GM18517 (cell line): Measurements from ENCODE around the gene G6PC1.
"Not testable (repeated sequence)": the region's sequence is repeated elsewhere in the genome, so short reads cannot be mapped to it uniquely, and the experiment has no call there.

Experiments used
- ATAC-seq: cut with Tn5 transposase; IDR thresholded peaks from one replicate; pipeline ENCODE4 v1.9.1; 2021; ENCODE audit warnings: mild to moderate bottlenecking, moderate library complexity; ENCODE audit not compliant: unreplicated experiment

G6PC1 gene

DNA sequence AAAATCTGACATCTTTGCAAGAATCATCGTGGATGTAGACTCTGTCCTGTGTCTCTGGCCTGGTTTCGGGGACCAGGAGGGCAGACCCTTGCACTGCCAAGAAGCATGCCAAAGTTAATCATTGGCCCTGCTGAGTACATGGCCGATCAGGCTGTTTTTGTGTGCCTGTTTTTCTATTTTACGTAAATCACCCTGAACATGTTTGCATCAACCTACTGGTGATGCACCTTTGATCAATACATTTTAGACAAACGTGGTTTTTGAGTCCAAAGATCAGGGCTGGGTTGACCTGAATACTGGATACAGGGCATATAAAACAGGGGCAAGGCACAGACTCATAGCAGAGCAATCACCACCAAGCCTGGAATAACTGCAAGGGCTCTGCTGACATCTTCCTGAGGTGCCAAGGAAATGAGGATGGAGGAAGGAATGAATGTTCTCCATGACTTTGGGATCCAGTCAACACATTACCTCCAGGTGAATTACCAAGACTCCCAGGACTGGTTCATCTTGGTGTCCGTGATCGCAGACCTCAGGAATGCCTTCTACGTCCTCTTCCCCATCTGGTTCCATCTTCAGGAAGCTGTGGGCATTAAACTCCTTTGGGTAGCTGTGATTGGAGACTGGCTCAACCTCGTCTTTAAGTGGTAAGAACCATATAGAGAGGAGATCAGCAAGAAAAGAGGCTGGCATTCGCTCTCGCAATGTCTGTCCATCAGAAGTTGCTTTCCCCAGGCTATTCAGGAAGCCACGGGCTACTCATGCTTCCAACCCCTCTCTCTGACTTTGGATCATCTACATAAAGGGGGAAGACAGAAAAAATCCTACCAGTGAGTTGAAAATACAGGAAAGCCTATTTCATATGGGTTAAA, at the start of gene G6PC1:
Gene G6PC1 (plus strand): TSS at position 340 of the 872 bp plus-strand sequence. CDS start 78 bp downstream, at position 418.
- ATAC-seq = no peak

DNA sequence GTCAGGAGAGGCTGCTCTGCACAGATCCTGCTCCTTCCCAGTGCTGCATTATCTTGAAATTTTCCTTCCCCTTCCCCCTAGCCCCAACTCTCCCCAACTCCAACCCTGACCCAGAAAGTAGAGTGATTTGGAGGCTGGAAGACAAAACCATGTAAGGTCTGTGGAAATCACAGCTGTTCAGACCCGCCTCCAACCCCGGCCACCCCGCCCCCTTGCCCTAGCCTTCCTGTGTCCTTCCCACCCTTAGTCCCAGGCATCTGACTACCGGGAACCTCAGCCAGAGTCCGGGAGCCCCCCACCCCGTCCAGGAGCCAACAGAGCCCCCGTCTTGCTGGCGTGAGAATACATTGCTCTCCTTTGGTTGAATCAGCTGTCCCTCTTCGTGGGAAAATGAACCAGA, 49.6 kb upstream of the G6PC1 start, which contains the start of gene AOC3:
Gene AOC3 (plus strand): TSS at position 246 of the 400 bp plus-strand sequence. CDS start 145 bp downstream, at position 391.
- ATAC-seq = no peak

DNA sequence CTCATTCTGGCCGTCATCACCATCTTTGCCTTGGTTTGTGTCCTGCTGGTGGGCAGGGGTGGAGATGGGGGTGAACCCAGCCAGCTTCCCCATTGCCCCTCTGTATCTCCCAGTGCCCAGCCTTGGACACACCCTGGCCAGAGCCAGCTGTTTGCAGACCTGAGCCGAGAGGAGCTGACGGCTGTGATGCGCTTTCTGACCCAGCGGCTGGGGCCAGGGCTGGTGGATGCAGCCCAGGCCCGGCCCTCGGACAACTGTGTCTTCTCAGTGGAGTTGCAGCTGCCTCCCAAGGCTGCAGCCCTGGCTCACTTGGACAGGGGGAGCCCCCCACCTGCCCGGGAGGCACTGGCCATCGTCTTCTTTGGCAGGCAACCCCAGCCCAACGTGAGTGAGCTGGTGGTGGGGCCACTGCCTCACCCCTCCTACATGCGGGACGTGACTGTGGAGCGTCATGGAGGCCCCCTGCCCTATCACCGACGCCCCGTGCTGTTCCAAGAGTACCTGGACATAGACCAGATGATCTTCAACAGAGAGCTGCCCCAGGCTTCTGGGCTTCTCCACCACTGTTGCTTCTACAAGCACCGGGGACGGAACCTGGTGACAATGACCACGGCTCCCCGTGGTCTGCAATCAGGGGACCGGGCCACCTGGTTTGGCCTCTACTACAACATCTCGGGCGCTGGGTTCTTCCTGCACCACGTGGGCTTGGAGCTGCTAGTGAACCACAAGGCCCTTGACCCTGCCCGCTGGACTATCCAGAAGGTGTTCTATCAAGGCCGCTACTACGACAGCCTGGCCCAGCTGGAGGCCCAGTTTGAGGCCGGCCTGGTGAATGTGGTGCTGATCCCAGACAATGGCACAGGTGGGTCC, 49.0 kb upstream of the G6PC1 start:
- not testable (repeated sequence) for ATAC-seq

DNA sequence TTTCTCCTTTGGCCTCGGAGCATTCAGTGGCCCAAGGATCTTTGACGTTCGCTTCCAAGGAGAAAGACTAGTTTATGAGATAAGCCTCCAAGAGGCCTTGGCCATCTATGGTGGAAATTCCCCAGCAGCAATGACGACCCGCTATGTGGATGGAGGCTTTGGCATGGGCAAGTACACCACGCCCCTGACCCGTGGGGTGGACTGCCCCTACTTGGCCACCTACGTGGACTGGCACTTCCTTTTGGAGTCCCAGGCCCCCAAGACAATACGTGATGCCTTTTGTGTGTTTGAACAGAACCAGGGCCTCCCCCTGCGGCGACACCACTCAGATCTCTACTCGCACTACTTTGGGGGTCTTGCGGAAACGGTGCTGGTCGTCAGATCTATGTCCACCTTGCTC, 48.2 kb upstream of the G6PC1 start:
- ATAC-seq = no peak

DNA sequence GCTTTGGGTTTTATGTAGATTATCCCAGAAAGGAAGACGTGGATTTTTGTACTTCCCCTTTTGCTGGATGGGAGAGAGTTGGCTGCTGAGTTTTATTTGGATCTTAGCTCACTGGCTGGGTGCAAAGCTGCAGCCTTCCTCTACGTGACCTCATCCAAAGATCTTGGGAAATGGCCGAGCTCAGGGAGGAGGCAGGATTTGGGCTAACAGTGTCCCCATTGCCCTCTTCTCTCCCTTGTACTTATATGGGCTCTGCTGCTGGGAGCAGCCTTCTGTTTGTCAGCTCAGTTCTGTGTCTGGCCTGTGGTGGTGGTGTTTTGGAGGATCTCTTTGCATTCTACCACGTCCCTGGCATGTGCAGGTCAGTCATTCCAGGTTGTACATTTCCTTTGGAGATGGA, 47.6 kb upstream of the G6PC1 start:
- no peak for ATAC-seq

DNA sequence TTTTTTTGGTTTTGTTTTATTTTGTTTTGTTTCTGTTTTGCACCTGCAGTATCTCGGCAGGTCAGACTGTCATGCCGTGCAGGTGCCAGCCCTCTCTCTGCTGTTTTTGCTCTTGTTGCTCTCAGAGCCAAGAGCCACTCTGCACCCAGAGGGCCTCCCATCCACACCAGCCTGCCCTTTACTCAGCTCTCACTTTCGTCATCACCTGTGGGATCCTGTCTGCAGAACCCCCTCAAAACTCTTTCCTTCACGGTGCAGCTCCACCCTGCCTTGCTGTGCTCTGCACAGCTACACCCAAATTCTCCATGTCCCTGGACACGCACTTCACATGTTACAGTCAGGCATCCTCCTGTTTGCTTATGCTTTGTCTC, 47.0 kb upstream of the G6PC1 start:
- ATAC-seq = no peak

DNA sequence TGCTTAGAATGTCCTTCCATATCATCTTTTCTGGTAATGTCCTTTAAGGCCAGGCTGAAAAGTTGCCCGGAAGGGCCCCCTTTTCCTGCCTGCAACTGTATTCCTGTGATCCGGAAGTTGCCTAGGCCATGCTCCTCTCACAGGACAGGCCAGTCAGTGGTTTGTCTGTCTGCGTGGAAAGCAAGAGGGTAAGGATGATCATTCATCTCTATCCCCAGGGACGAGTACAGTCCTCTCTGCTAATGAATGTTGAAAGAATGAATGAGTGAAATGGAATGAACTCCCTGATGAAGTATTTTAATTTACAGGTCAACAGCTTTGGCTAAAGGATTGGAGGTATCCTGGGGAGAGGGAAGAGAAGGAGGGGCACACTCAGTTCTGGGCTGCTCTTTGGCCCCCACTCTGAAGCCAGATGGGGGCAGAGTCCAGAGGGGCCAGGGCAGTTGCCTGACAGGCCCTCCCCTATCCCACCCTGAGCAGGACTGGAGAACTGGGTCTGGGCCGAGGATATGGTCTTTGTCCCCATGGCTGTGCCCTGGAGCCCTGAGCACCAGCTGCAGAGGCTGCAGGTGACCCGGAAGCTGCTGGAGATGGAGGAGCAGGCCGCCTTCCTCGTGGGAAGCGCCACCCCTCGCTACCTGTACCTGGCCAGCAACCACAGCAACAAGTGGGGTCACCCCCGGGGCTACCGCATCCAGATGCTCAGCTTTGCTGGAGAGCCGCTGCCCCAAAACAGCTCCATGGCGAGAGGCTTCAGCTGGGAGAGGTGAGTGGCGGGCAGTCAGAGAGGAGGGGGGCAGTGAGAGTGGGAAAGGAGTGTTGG, 46.4 kb upstream of the G6PC1 start:
- no peak for ATAC-seq

DNA sequence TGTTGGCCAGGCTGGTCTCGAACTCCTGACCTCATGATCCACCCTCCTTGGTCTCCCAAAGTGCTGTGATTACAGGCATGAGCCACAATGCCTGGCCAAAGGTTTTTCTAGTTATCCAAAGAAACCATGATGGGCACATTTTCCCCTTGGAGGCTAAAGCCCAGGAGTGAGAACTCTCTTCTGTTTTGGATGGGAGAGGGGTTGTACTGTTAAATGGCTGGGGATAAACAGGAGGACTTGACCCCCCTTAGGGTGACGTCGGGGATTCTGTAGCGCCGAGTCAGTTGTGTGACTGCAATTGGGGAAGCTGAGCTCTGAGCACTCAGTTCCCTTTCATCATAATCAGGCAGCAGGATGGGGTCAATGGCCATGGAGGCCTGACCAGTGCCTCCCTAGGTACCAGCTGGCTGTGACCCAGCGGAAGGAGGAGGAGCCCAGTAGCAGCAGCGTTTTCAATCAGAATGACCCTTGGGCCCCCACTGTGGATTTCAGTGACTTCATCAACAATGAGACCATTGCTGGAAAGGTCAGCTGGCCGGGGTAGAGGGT, 45.5 kb upstream of the G6PC1 start:
- ATAC-seq = no peak

DNA sequence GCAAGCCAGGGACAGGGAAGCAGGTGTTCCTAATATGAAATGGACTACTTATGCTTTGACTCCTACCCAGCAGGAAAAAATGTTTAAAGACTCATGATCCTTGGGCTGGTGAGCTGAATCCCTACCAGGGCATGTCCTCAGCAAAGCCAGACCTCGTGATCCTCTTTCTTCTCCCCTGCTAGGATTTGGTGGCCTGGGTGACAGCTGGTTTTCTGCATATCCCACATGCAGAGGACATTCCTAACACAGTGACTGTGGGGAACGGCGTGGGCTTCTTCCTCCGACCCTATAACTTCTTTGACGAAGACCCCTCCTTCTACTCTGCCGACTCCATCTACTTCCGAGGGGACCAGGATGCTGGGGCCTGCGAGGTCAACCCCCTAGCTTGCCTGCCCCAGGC, 44.5 kb upstream of the G6PC1 start:
- ATAC-seq = not testable (repeated sequence)

DNA sequence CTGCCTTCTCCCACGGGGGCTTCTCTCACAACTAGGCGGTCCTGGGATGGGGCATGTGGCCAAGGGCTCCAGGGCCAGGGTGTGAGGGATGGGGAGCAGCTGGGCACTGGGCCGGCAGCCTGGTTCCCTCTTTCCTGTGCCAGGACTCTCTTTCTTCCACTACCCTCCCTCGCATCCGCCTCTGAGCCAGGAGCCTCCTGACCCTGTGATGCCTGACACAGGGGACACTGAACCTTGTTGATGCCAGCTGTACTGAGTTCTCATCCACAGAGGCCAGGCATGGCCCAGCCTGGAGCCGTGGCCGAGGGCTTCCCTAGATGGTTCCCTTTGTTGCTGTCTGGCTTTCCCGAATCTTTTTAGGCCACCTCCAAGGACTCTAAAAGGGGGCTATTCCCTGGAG, 44.1 kb upstream of the G6PC1 start:
- not testable (repeated sequence) for ATAC-seq

DNA sequence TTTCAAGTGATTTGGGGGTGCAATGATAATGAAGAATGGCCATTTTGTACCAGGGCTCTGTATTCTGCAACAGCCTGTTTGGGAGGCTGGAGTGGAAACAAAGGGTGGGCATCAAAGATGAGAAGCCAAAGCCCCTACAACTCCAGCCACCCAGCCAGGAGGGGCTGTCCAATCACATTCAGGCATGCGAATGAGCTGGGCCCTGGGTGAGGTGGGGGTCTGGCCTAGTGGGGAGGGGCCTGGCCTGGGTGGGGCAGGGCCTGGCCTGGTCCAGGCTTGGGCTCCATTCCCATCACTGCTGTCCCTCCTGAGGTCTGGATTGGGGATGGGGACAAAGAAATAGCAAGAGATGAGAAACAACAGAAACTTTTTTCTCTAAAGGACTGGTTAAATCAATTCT, 43.2 kb upstream of the G6PC1 start:
- no peak for ATAC-seq

DNA sequence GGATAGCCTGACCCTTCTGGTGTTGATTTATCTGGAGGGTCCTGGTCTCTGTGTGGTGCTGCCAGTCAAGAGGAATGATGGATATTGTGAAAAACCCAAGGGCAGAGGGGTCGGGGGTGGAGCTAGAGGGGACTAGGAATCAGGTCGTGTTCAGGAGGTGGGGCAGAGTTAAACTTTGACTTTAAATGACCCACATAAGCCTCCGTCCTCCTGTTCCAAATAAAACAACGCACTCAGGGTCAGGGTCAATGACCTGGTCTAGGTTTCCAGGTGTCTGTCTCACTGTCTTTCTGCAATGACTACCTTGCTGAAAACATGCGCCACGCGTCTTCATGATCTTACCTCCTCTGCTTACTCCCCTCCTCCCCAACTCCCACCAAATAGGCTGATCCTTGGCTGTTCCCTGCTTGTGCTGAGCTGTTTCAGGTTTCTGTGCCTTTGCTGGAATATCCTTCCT, 34.9 kb upstream of the G6PC1 start:
- no peak for ATAC-seq

DNA sequence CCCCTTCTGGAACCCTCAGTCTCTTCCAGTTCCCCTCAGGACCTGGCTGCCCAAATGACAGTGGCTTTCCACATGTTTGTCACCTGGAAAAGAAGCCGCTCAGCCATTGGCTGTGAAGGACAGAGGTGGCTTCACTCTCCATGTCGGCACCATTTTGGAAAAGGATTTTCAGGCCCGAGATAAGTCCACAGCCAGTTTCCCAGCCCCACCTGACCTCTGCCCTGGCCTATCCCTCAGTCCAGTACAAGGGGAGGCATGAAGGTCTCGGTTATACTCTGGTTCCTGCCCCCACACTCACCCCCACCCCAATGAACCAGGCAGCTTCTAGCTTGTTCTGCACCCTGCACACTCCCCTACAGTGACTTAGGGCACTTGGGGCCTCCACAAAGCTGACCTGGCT, 34.4 kb upstream of the G6PC1 start:
- no peak for ATAC-seq

DNA sequence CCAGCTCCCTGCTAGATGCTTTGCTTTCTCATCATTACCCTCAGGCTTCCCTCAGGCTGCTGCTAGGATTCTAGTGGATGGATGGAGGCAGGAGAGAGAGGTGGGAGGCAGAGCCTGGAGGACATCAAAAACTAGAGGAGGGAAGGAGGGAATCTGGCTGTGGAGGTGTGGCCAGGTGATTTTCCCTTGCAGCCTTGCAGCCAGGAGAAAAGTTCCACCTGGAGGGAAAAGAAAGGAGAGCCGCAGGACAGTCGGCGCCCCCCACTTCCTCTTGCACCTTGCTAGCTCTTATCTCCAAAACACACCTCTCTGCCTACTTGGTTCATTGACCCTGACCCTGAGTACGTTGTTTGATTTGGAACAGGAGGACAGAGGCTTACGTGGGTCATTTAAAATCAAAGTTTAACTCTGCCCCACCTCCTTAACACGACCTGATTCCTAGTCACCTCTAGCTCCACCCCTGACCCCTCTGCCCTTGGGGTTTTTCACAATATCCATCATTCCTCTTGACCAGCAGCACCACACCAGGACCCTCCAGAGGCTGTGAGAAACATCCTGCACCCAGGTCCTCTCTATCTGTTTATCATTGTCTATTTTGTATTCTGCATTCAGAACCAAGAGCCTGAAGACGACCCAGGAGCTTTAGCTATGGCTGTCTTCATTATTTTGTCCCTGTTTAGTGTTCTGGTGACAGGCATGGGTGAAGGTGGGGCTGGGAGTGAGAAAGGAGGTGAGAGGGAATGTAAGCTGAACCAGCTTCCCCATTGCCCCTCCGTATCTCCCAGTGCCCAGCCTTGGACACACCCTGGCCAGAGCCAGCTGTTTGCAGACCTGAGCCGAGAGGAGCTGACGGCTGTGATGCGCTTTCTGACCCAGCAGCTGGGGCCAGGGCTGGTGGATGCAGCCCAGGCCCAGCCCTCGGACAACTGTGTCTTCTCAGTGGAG, 33.7 kb upstream of the G6PC1 start:
- no peak for ATAC-seq

DNA sequence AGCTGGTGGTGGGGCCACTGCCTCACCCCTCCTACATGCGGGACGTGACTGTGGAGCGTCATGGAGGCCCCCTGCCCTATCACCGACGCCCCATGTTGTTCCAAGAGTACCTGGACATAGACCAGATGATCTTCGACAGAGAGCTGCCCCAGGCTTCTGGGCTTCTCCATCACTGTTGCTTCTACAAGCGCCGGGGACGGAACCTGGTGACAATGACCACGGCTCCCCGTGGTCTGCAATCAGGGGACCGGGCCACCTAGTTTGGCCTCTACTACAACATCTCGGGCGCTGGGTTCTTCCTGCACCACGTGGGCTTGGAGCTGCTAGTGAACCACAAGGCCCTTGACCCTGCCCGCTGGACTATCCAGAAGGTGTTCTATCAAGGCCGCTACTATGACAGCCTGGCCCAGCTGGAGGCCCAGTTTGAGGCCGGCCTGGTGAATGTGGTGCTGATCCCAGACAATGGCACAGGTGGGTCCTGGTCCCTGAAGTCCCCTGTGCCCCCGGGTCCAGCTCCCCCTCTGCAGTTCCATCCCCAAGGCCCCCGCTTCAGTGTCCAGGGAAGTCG, 32.8 kb upstream of the G6PC1 start:
- not testable (repeated sequence) for ATAC-seq

DNA sequence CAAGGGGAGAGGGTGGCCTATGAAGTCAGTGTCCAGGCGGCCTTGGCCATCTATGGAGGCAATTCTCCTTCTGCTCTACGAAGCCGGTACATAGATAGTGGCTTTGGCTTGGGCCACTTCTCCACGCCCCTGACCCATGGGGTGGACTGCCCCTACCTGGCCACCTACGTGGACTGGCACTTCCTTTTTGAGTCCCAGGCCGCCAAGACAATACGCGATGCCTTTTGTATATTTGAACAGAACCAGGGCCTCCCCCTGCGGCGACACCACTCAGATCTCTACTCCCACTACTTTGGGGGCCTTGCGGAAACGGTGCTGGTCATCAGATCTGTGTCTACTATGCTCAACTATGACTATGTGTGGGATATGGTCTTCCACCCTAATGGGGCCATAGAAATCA, 32.3 kb upstream of the G6PC1 start:
- ATAC-seq = no peak

DNA sequence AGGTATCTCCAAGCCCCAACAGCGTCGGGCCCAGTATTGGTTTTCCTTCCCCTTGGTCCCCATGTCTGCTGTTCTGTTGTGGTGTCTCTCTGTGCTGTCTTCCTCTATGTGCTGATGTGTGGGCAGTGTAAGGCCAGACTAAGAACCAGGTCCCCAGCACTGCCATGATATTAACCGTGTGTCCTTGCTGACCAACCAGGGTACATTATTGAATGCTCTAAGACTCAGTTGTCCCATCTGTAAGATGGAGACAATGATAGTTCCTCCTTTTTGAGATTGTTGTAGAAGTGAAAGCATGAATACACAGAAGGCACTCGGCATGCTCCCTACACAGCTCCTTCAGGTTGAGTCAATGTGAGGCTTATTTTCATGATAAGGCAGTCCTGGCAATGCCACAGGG, 29.0 kb upstream of the G6PC1 start:
- no peak for ATAC-seq

DNA sequence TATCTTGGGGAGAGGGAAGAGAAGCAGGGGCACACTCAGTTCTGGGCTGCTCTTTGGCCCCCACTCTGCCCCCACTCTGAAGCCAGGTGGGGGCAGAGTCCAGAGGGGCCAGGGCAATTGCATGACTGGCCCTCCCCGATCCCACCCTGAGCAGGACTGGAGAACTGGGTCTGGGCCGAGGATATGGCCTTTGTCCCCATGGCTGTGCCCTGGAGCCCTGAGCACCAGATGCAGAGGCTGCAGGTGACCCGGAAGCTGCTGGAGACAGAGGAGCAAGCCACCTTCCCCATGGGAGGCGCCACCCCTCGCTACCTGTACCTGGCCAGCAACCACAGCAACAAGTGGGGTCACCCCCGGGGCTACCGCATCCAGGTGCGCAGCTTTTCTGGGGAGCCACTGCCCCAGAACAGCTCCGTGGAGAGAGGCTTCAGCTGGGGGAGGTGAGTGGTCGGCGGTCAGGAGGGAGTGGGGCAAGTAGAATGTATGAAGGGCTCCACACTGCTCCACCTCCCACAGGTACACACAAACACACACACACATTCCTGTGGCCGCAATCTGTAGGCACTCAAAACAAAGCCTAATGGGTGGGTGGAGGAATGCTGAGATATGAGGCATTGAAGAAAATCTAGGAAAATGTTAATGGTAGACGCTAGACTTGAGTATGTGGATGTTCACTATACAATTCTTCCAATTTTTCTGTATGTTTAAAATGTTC, 28.2 kb upstream of the G6PC1 start:
- ATAC-seq = no peak
